AML-193 (cell line): ENCODE results near the gene ZC3HAV1.
"Not testable (repeated sequence)": the region's sequence is repeated elsewhere in the genome, so short reads cannot be mapped to it uniquely, and the experiment has no call there.

Source experiments
- DNase-seq, 2 experiments: peaks; one replicate each; lab custom pipeline; 2025; lab: John Stamatoyannopoulos, UW

Gene ZC3HAV1

GRCh38 chr7:139109188-139109982 is at the start of gene ZC3HAV1:
TSS of gene ZC3HAV1 (minus strand) at chr7:139109720. CDS start at chr7:139109331, 389 bp downstream.
- DNase-seq = peak; percentile 86 to 88

GRCh38 chr7:139153832-139154231 is 44.3 kb upstream of the ZC3HAV1 start:
- DNase-seq = no peak

- DNase-seq = no peak
Measured at GRCh38 chr7:139152149-139152548, 42.6 kb upstream of the ZC3HAV1 start.

GRCh38 chr7:139139150-139139549 is 29.6 kb upstream of the ZC3HAV1 start:
- no peak for DNase-seq

GRCh38 chr7:139133335-139134139 is 24.0 kb upstream of the ZC3HAV1 start:
- peak; percentile 82 to 83 for DNase-seq

GRCh38 chr7:139132887-139133286 is 23.4 kb upstream of the ZC3HAV1 start:
- no peak for DNase-seq

- peak; percentile 76 to 82 for DNase-seq
Measured at GRCh38 chr7:139131601-139132041, 22.1 kb upstream of the ZC3HAV1 start.

GRCh38 chr7:139129814-139130213 is 20.3 kb upstream of the ZC3HAV1 start:
- not testable (repeated sequence) for DNase-seq

- peak; percentile 68 to 69 for DNase-seq
Measured at GRCh38 chr7:139127648-139128047, 18.1 kb upstream of the ZC3HAV1 start.

GRCh38 chr7:139125657-139126056 is 16.1 kb upstream of the ZC3HAV1 start:
- no peak for DNase-seq

GRCh38 chr7:139124995-139125394 is 15.5 kb upstream of the ZC3HAV1 start:
- not testable (repeated sequence) for DNase-seq

GRCh38 chr7:139124084-139124914 is 14.8 kb upstream of the ZC3HAV1 start:
- DNase-seq = no peak

- no peak for DNase-seq
Measured at GRCh38 chr7:139119486-139119849, 9.9 kb upstream of the ZC3HAV1 start.

GRCh38 chr7:139118805-139119485 is 9.4 kb upstream of the ZC3HAV1 start:
- DNase-seq = no peak

- peak; percentile 14 to 18 for DNase-seq
Measured at GRCh38 chr7:139118234-139118804, 8.8 kb upstream of the ZC3HAV1 start.

GRCh38 chr7:139117599-139118233 is 8.2 kb upstream of the ZC3HAV1 start:
- no peak for DNase-seq

GRCh38 chr7:139116999-139117398 is 7.5 kb upstream of the ZC3HAV1 start:
- no peak for DNase-seq

- DNase-seq = no peak
Measured at GRCh38 chr7:139115104-139115503, 5.6 kb upstream of the ZC3HAV1 start.

GRCh38 chr7:139114585-139114984 is 5.1 kb upstream of the ZC3HAV1 start:
- no peak for DNase-seq

- DNase-seq = no peak
Measured at GRCh38 chr7:139114018-139114417, 4.5 kb upstream of the ZC3HAV1 start.
